A172 (cell line): ENCODE data around the gene IRX3. TPM values are rescaled to one million over a fixed set of nuclear protein-coding genes. Genes with fewer than 3 reads are reported as not detected.
A peak's percentile ranks its signal among the peaks of the same experiment; 100 is the strongest.

Experiments used
- DNase-seq: peaks from one replicate; pipeline ENCODE4 v3.0.0-alpha.2; 2015; ENCODE audit warnings: low spot score
- total RNA-seq: library from RNA; depleted of rRNA; stranded (reverse); fragments of >200 nt; shearing (Covaris generic); gene quantifications from 2 replicates; pipeline ENCODE4 v1.2.3, GENCODE V29; 2014

IRX3 gene
- total RNA-seq, 1 experiment from 2014 or later = 8.6 TPM

DNA sequence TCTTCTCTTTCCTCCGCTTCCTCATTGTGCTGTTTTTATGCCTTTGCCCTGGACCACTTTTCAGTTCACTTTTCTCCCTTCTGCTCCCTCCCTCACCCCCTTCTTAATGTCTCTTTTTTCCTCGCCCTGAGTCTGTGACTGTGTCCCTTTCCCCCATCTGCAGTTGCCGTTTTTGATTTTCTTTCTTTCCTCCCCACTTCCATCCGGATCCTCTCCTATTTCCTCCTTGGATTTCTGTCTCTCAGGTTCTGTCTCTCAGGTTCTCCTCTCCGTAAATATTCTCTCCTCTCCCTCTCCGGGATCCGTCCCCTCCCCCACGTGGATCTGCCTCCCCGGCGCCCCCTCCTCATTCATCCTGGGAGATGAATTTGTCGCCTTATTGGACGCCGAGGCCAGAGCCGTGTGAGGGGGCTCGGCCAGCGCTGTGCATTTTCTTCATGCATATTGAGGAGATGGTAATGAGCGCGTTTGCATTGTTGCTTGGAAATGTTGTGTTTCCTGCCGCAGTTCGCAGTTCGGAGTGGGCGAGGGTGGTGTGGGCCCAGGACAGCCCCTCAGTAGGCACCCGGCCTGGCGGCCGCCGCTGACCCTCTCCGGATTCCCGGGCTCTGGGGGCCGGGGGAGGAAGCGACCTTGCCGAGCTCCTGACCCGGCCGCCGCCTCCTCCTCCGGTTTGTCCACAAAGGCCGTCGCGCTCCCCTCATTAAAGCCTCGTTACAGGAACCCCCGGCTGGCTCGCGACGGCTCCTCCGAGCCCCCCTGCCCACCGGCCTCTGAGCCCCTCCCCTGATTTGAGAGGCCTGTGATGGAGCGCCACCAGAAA, 4.5 kb upstream of the IRX3 start:
- DNase-seq = no peak

- no peak for DNase-seq
Measured at GRCh38 chr16:54289945-54290832, 3.6 kb upstream of the IRX3 start.

DNA sequence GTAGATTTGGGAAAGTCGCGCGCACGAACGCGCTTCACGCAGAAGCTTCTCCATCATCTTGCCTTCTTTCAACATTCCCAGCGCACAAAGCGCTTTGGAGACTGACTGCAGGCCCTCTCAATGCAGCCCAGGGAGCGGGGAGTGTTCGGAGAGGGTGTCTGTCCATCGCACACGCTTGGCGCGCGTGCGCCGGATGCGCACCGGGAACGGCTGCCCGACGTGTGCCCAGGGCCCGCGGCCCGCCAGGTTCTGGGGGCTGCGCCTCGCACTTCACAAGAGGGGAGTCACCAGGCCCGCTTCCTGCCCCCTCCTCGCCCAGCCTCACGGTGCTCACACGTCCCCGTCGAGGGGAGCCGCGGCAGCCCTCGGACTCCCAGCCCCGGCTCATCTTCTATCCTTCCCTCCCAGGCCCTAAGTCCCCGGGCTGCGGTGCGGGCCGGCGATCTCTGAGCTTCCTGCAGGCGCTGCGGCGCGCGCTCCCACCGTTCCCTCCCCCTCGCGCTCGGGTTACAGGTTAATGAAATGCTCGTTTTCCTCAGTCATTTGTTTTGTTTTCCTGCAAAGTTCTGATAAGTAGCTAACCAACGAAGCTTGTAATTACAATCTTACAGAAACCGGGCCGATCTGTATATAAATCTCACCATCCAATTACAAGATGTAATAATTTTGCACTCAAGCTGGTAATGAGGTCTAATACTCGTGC, 2.8 kb upstream of the IRX3 start:
- DNase-seq = no peak

GRCh38 chr16:54288835-54289241, 2.3 kb upstream of the IRX3 start:
- no peak for DNase-seq

GRCh38 chr16:54288030-54288834, 1.6 kb upstream of the IRX3 start:
- DNase-seq = no peak

GRCh38 chr16:54287131-54288029, 793 bp upstream of the IRX3 start:
- DNase-seq = no peak

- no peak for DNase-seq
Measured at GRCh38 chr16:54286090-54286365, 559 bp downstream of the IRX3 start.

DNA sequence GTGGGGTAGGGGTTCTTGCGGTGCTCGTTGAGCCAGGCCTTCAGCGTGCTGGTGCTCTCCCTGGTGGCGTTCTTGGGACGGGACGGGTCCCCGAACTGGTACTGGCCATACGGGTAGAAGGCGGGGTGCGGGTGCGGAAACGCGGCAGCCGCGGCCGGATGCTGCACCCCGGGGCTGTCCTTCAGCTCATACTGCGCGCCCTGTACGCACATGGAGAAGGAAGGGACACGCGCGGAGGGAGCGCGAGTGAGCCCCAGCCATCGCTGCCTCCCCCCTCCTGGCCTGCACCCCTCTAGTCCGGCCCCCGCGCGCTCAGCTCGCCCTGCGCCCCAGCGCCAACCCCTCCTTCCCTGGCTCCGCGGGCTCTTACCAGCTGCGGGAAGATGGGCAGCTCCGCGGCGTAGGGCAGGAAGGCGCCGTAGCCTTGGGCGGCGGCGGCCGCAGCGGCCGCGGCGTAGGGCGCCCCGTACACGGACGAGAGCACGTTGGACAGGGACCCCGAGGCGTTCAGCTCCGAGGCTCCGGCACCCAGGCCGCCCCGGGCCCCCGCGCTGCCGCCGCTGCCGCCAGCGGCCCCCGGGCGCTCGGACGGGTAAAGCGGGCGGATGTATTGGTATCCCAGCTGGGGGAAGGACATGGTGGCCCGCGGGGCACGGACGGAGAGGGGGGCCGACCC, 1.0 kb downstream of the IRX3 start:
- peak; percentile 38 for DNase-seq

- DNase-seq = no peak
Measured at GRCh38 chr16:54284931-54285413, 1.6 kb downstream of the IRX3 start.

DNA sequence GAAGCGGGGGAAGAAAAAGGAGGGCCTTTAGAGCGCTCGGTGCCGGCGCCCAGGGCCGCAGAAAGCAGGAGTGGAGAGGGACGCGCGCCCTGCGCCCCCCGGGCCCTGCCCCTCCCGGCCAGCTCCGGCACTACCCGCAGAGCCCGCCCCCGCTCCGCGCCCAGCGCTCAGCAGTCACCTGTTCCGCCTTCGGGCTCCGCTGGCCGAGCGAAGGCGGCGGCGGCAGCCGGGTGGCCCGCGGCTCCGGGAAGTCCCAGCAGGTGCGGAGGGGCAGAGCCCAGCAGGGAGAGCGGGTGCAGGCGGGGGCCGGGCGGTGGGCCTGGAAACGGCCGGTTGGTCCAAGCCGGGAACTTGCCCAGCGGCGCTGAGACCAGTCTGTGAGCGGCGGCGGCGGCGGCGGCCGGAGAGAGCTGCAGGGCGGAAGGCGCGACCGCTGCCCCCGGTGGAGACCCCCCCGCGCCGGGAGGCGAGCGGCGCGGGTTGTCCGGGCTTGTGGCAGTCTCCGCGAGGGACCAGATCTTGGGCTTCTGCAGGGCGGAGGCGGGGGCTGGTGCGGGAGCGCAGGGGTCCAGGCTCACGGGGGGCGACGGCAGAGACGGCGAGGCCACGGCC, 2.2 kb downstream of the IRX3 start:
- DNase-seq = no peak

- no peak for DNase-seq
Measured at GRCh38 chr16:54283725-54284318, 2.8 kb downstream of the IRX3 start.

DNA sequence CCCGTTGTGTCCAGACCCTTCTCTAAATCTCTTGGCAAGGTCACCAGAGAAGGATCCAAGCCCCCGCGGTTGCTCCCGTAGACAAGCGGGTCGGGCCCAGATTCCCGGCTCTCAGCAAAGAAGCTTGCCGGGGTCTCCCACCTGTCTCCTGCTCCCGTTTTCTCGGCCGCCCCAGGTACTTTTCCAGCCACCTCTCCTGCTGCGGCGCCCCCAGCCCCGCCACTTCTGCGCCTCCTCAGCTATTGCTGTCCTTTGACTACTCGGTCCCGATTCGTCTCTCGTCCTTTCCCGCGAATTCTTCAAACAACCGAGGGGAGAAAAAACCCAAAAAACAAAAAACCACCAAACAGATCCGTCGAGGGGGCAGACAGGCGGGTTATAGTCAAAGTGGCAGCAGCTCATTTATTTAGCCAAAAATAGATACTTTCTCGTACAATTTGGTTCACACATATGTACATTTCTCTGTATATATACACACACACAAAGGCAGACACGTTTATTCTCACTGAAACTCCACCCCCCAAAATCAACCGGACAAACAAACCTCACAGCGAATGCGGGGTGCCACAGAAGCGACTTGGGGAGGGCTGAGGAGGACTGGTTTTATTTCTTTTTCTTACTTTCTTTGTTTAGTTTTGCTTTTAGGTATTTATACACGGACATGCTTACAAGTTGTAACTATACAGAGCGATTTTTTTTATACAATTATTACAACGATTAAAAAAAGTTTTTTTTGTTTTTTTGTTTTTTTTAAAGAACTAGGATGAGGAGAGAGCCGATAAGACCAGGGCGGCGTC, 3.5 kb downstream of the IRX3 start:
- DNase-seq = no peak

GRCh38 chr16:54282202-54282927, 4.2 kb downstream of the IRX3 start:
- DNase-seq = no peak

DNA sequence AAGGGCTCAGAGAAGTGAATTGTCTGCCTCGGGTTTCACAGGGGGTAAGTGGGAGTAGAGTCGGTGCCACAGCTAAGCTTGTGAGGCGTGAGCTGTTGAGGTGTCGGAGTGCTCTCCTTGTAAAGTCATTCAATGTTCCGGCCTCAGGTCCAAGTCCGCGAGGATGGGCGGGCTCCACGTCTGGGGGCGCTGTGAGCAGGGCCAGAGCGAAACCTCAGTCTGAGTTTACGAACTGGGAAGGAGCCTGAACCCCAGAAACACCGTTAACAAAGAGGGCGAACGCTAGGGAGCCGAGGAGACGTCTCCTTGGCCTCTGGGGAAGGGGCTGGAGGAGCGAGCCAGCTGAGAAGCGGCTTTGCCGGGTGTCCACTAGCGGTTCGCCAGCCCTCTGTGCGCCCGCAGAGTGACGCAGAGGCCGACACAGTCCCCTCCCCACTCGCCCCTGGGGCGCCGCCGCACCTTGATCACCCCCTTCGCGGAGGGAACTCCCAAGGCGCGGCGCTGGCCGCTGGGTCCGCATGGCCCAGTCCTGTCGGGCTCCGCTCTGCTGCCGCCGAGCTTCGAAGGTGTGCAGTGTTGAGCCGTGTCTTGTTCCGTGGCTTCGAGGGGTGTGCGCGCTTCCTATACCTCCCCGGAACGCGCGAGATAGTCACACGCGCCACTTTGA, 4.9 kb downstream of the IRX3 start:
- no peak for DNase-seq

GRCh38 chr16:54280751-54281150, 5.8 kb downstream of the IRX3 start:
- DNase-seq = peak; percentile 25

DNA sequence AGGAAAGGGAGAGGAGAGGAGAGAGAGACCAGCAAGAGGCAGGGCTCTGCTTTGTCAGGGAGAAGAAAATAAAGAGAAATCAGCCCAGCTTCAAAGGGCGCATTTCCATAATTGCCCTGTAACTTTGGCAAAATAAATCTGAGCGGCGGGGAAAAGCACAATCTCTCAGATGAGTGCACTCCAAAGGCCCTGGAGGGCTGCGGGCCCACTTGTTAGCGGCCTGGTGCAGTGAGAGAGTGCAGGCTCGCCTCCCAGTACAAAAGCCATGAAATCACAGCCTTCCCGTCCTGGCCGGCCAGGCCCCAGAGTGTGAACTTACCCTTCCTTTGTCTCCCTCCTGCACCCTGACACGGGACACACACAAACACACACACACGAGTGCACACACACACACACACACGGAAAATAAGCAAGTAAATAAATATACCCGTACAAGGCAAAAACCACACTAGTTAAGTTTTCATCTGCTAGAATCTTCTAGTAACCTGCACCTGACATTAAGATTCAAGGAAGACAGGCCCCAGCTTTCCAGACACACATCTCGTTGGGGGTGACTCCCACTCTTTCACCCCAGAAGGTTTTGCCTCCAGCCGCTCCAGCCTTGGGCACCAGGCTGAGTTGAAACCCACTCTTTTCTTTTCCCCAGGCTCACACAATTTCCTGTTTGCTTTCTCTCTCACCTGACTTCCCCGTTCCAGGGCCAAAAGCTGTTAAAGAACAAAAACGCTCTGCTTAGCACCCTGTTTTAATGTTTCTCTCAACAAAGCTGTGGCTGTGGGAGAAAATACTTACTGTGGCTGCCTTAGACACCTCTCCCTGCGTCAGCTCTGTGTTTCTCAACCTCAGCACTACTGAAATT, 8.5 kb downstream of the IRX3 start:
- no peak for DNase-seq
